IMR-90 (cell line): ENCODE data around the gene PTPN5. TPM values are rescaled to one million over a fixed set of nuclear protein-coding genes. Genes with fewer than 3 reads are reported as not detected.

Experiments
- ATAC-seq: fragments of 200-7000 bp; cut with Tn5 transposase; 2 replicates; pipeline ENCODE4 v1.9.1; 2020; ENCODE audit warnings: low read depth, mild to moderate bottlenecking, moderate library complexity
- BruUV-seq: library from RNA; stranded (reverse); fragments of 400-500 nt; replicated peaks from 2 replicates; lab custom pipeline; 2021; lab: Mats Ljungman, UMichigan
- CTCF ChIA-PET: fragments of 300-600 bp; formaldehyde crosslinking; extraction: SDS; loops from one replicate; lab custom pipeline; 2021; ENCODE audit warnings: antibody characterized with exemption; lab: Yijun Ruan, JAX
- POLR2A ChIA-PET: fragments of 300-600 bp; sonication (Branson Sonifier 250); formaldehyde crosslinking; loops from one replicate; lab custom pipeline; 2022; ENCODE audit warnings: antibody characterized with exemption; ENCODE audit not compliant: unreplicated experiment; lab: Charles Lee
- DNase-seq: peaks from one replicate; pipeline ENCODE4 v3.0.0; 2013
- H2AFZ ChIP-seq: replicated peaks from 2 replicates; pipeline ENCODE3; 2013; ENCODE audit warnings: low read length, mild to moderate bottlenecking; ENCODE audit not compliant: poor library complexity
- H2AK5ac ChIP-seq: 2 replicates; pipeline ENCODE4 v1.6.1; 2013; ENCODE audit warnings: low read depth, low read length, inconsistent platforms
- H2AK9ac ChIP-seq: replicated peaks from 2 replicates; pipeline ENCODE3; 2013; ENCODE audit warnings: mild to moderate bottlenecking, low read depth, low read length, moderate library complexity; ENCODE audit not compliant: poor library complexity
- H2BK120ac ChIP-seq: 2 replicates; pipeline ENCODE4 v1.6.1; 2013; ENCODE audit warnings: low read depth, low read length, inconsistent platforms
- H2BK15ac ChIP-seq: 3 replicates; pipeline ENCODE4 v1.6.1; 2013; ENCODE audit warnings: low read depth, low read length, inconsistent platforms
- H2BK20ac ChIP-seq: 2 replicates; pipeline ENCODE4 v1.6.1; 2013; ENCODE audit warnings: low read depth, mild to moderate bottlenecking, inconsistent platforms, low read length, moderate library complexity
- H2BK5ac ChIP-seq: 2 replicates; pipeline ENCODE4 v1.6.1; 2013; ENCODE audit warnings: mild to moderate bottlenecking, low read depth, low read length, inconsistent platforms; ENCODE audit not compliant: poor library complexity, severe bottlenecking
- H3K14ac ChIP-seq: replicated peaks from 2 replicates; pipeline ENCODE4 v1.6.1; 2013; ENCODE audit warnings: low read depth, low read length, inconsistent platforms
- H3K18ac ChIP-seq: 2 replicates; pipeline ENCODE4 v1.6.1; 2013; ENCODE audit warnings: low read depth, low read length, control low read depth
- H3K23ac ChIP-seq: 2 replicates; pipeline ENCODE4 v1.6.1; 2013; ENCODE audit warnings: low read depth, low read length, inconsistent platforms
- H3K27ac ChIP-seq: 2 replicates; pipeline ENCODE4 v1.5.1; 2013; ENCODE audit warnings: mild to moderate bottlenecking, control low read depth, low read length; ENCODE audit not compliant: insufficient read depth
- H3K27me3 ChIP-seq: 2 replicates; pipeline ENCODE4 v1.6.1; 2013; ENCODE audit warnings: low read length; ENCODE audit not compliant: control insufficient read depth, insufficient read depth
- H3K36me3 ChIP-seq: 2 replicates; pipeline ENCODE4 v1.6.1; 2013; ENCODE audit warnings: low read length, mixed read lengths; ENCODE audit not compliant: control insufficient read depth, insufficient read depth
- H3K4ac ChIP-seq: 2 replicates; pipeline ENCODE4 v1.6.1; 2013; ENCODE audit warnings: low read depth, low read length, inconsistent platforms
- H3K4me1 ChIP-seq: 2 replicates; pipeline ENCODE4 v1.6.1; 2013; ENCODE audit warnings: low read length, mixed read lengths; ENCODE audit not compliant: control insufficient read depth, insufficient read depth
- H3K4me2 ChIP-seq: 2 replicates; pipeline ENCODE4 v1.6.1; 2013; ENCODE audit warnings: low read depth, mild to moderate bottlenecking, control low read depth, low read length, moderate library complexity
- H3K4me3 ChIP-seq: 2 replicates; pipeline ENCODE4 v1.5.1; 2013; ENCODE audit warnings: low read depth, mild to moderate bottlenecking, control low read depth, low read length, moderate library complexity; ENCODE audit not compliant: insufficient read depth
- H3K56ac ChIP-seq: 2 replicates; pipeline ENCODE4 v1.6.1; 2013; ENCODE audit warnings: low read length, inconsistent platforms; ENCODE audit not compliant: insufficient read depth; ENCODE audit errors: extremely low read depth
- H3K79me1 ChIP-seq, 2 experiments: 2 replicates each; pipeline ENCODE4 v1.6.1; 2013; ENCODE audit warnings: low read length in 2 of 2, inconsistent platforms in 1 of 2, low read depth in 1 of 2
- H3K9ac ChIP-seq: 2 replicates; pipeline ENCODE4 v1.6.1; 2013; ENCODE audit warnings: low read depth, low read length, control low read depth
- H3K9me1 ChIP-seq: 2 replicates; pipeline ENCODE4 v1.6.1; 2013; ENCODE audit warnings: low read length, inconsistent platforms; ENCODE audit not compliant: insufficient read depth
- H3K9me3 ChIP-seq: 2 replicates; pipeline ENCODE4 v1.6.1; 2013; ENCODE audit warnings: low read length; ENCODE audit not compliant: control insufficient read depth, insufficient read depth
- H4K20me1 ChIP-seq: 2 replicates; pipeline ENCODE4 v1.6.1; 2013; ENCODE audit warnings: low read length, inconsistent platforms; ENCODE audit not compliant: insufficient read depth
- H4K5ac ChIP-seq: 2 replicates; pipeline ENCODE4 v1.6.1; 2013; ENCODE audit warnings: mild to moderate bottlenecking, low read depth, low read length, control low read depth
- H4K8ac ChIP-seq, 2 experiments: 2 replicates each; pipeline ENCODE4 v1.6.1; 2013; ENCODE audit warnings: low read depth in 2 of 2, low read length in 2 of 2, control low read depth in 1 of 2, inconsistent platforms in 1 of 2
- H4K91ac ChIP-seq: 2 replicates; pipeline ENCODE4 v1.6.1; 2013; ENCODE audit warnings: low read depth, low read length, inconsistent platforms; ENCODE audit not compliant: insufficient read depth
- CHD1 ChIP-seq: IDR thresholded peaks from 2 replicates; pipeline ENCODE4 v1.6.1; 2012; ENCODE audit warnings: low read depth, low read length, improper control_type of control experiment
- ELK1 ChIP-seq: fragments of 150-350 bp; IDR thresholded peaks from 2 replicates; pipeline ENCODE4 v1.6.1; 2016; ENCODE audit warnings: low read depth, mild to moderate bottlenecking, low read length, moderate library complexity, borderline replicate concordance
- MAFK ChIP-seq: IDR thresholded peaks from 2 replicates; pipeline ENCODE4 v1.6.1; 2012; ENCODE audit warnings: low read depth, low read length, improper control_type of control experiment
- NFE2L2 ChIP-seq: fragments of 150-350 bp; IDR thresholded peaks from 2 replicates; pipeline ENCODE4 v1.6.1; 2016; ENCODE audit warnings: low read depth, mild to moderate bottlenecking, low read length
- RCOR1 ChIP-seq: IDR thresholded peaks from 2 replicates; pipeline ENCODE4 v1.6.1; 2012; ENCODE audit warnings: mild to moderate bottlenecking, low read length, improper control_type of control experiment; ENCODE audit not compliant: insufficient replicate concordance
- WGBS, 2 experiments: methylation state at CpG; one replicate each; pipeline versions ENCODE4 v1.1.5 to v1.1.7; 2013; ENCODE audit warnings: missing lambda C conversion rate in 2 of 2; ENCODE audit not compliant: insufficient read length in 1 of 2; ENCODE audit errors: extremely low coverage in 2 of 2; 5-methylcytosine and 5-hydroxymethylcytosine counted together
- dilution Hi-C: fragments of 300-500 bp; cut with HindIII; formaldehyde crosslinking; loops from one replicate; pipeline ENCODE4 v1.14.3; 2018; ENCODE audit warnings: low sequenced_read_pairs; ENCODE audit not compliant: unreplicated experiment
- in situ Hi-C: fragments of 300-500 bp; cut with MboI; formaldehyde crosslinking; loops from 3 replicates; pipeline ENCODE4 v1.14.3; 2019; ENCODE audit warnings: low sequenced_read_pairs, inconsistent platforms, mixed read lengths
- intact Hi-C: fragments of 100-400 bp; cut with micrococcal nuclease; formaldehyde crosslinking; loops from 2 replicates; pipeline ENCODE4 v1.10.0; 2022
- polyA plus RNA-seq, 3 experiments: library from polyadenylated mRNA; depleted of rRNA; stranded (reverse); fragments of >200 nt; gene quantifications; 2 replicates each; pipeline ENCODE4 v1.2.3, GENCODE V29; 2012; ENCODE audit warnings: low replicate concordance in 1 of 3
- total RNA-seq: library from RNA; depleted of rRNA; stranded (reverse); fragments of >200 nt; gene quantifications from 2 replicates; pipeline ENCODE4 v1.2.3, GENCODE V29; 2012
- TF ChIP-seq, protein P1 (sequence below): fragments of 150-350 bp; IDR thresholded peaks from 2 replicates; pipeline ENCODE4 v1.6.1; 2017; ENCODE audit warnings: mild to moderate bottlenecking, antibody characterized with exemption, low read length, low read depth

Gene PTPN5
- total and polyA plus RNA-seq, 2 of the 4 experiments (the other 2 are of a cell fraction) = not detected

DNA sequence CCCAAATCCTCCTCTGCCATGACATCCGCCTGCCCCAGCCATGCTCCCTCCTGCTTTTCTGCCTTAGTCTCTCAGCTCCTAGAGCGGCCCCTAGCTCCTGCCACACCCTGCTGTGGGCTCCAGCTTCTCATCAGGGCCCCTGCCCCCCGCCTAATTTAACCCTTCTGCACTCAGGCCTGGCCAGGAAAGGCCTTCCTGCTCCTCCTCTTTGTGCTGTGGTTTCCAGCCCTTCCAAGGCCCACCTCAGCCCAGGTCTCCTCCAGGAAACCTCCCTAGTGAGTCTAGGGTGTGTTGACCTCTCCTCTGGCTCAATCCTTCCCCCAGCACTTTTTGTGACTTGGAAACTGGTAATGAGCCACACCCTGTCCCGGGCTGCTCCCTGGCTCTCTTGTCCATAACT lies 11.3 kb downstream of the PTPN5 start:
- Histone ChIP-seq H3K36me3 (no peaks in the 10 kb centered on the region), H2BK20ac (no peak overlapping the region), H4K8ac (no peak overlapping the region), H2BK5ac (no peak overlapping the region), H3K4me1 (no peaks in the 10 kb centered on the region), H3K56ac (no peak overlapping the region), H2AK9ac (no peak overlapping the region), H3K23ac (no peak overlapping the region), H3K4me3 (no peak overlapping the region), H3K9ac (no peak overlapping the region), H4K91ac (no peak overlapping the region), H3K14ac (no peak overlapping the region), H2AK5ac (no peak overlapping the region), H3K18ac (no peak overlapping the region), H3K27ac (no peak overlapping the region), H4K20me1 (no peaks in the 10 kb centered on the region), H3K79me1 (no peaks in the 10 kb centered on the region), H3K4ac (no peak overlapping the region), H2BK15ac (no peak overlapping the region), H4K5ac (no peak overlapping the region), H3K4me2 (no peak overlapping the region), H2BK120ac (no peak overlapping the region), H2AFZ (no peak overlapping the region), H3K9me1 (no peaks in the 10 kb centered on the region), H3K27me3 (peaks cover 8% of the 10 kb centered on the region), H3K9me3 (no peaks in the 10 kb centered on the region)
- ATAC-seq (no peak), DNase-seq (no peak)
- ChIA-PET CTCF (no interaction called here), POLR2A (no interaction called here)
- intact Hi-C loops = no loop called here
- in situ Hi-C loops = no loop called here
- dilution Hi-C loops = no loop called here
- 78% methylated on average over 2 of the region's 4 CpGs; no CpG with 5 or more reads in 1 of the 2 experiments for WGBS, 2 experiments
- BruUV-seq = no TSS peak
- TF ChIP-seq NFE2L2 = no peak
- TF ChIP-seq RCOR1 = no peak
- TF ChIP-seq, protein P1, sequence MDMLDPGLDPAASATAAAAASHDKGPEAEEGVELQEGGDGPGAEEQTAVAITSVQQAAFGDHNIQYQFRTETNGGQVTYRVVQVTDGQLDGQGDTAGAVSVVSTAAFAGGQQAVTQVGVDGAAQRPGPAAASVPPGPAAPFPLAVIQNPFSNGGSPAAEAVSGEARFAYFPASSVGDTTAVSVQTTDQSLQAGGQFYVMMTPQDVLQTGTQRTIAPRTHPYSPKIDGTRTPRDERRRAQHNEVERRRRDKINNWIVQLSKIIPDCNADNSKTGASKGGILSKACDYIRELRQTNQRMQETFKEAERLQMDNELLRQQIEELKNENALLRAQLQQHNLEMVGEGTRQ = no peak
- TF ChIP-seq ELK1 = no peak
- TF ChIP-seq CHD1 = no peak
- TF ChIP-seq MAFK = no peak
